SJSA1 (cell line): ENCODE data around the gene APOBEC3C. TPM values are rescaled to one million over a fixed set of nuclear protein-coding genes. Genes with fewer than 3 reads are reported as not detected.
"Not testable (repeated sequence)": the region's sequence is repeated elsewhere in the genome, so short reads cannot be mapped to it uniquely, and the experiment has no call there.

Experiments used
- DNase-seq, 2 experiments: peaks; one replicate each; pipeline ENCODE4 v3.0.0-alpha.2; 2015 to 2020; ENCODE audit warnings: low spot score in 2 of 2, low read depth in 1 of 2
- H3K27ac ChIP-seq: fragments of 250-450 bp; sonication (Bioruptor Pico); 2 replicates; pipeline ENCODE4 v1.5.1; 2020; ENCODE audit warnings: mild to moderate bottlenecking, moderate library complexity
- H3K27me3 ChIP-seq: fragments of 250-450 bp; sonication (Bioruptor Pico); replicated peaks from 2 replicates; pipeline ENCODE4 v1.5.1; 2020; ENCODE audit warnings: mild to moderate bottlenecking, moderate library complexity
- H3K36me3 ChIP-seq: fragments of 250-450 bp; sonication (Bioruptor Pico); 2 replicates; pipeline ENCODE4 v1.5.1; 2020; ENCODE audit warnings: mild to moderate bottlenecking
- H3K4me1 ChIP-seq: fragments of 250-450 bp; sonication (Bioruptor Pico); replicated peaks from 2 replicates; pipeline ENCODE4 v1.6.1; 2021; ENCODE audit warnings: mild to moderate bottlenecking
- H3K4me3 ChIP-seq: fragments of 250-450 bp; sonication (Bioruptor Pico); 2 replicates; pipeline ENCODE4 v1.5.1; 2020; ENCODE audit warnings: mild to moderate bottlenecking
- H3K9me3 ChIP-seq: fragments of 250-450 bp; sonication (Bioruptor Pico); replicated peaks from 2 replicates; pipeline ENCODE4 v1.5.1; 2020; ENCODE audit warnings: mild to moderate bottlenecking
- total RNA-seq: library from RNA; depleted of rRNA; stranded (reverse); fragments of >200 nt; shearing (Covaris generic); gene quantifications from 2 replicates; pipeline ENCODE4 v1.2.3, GENCODE V29; 2014

Gene APOBEC3C
- total RNA-seq, 1 experiment from 2014 or later = 3.4 TPM

- H3K4me1 ChIP-seq, H3K36me3 ChIP-seq, DNase-seq, H3K27ac ChIP-seq, H3K27me3 ChIP-seq, H3K9me3 ChIP-seq, H3K4me3 ChIP-seq: not testable (repeated sequence)
Observed at GRCh38 chr22:39020021-39020651, 6.1 kb downstream of the APOBEC3C start.

GRCh38 chr22:39021552-39022250, 7.6 kb downstream of the APOBEC3C start:
- peak in 1 of 2 experiments; percentile 8 for DNase-seq
- Histone ChIP-seq H3K27me3 (no peaks in the 10 kb centered on the region), H3K27ac (peak overlapping the region; percentile 60), H3K9me3 (no peaks in the 10 kb centered on the region), H3K4me3 (peak overlapping the region; percentile 38), H3K36me3 (no peaks in the 10 kb centered on the region), H3K4me1 (0 out of 2 replicates have a peak, but pooled peaks cover 4% of the 10 kb centered on the region)

GRCh38 chr22:39024519-39025308, 10.7 kb downstream of the APOBEC3C start:
- Histone ChIP-seq H3K9me3 (no peaks in the 10 kb centered on the region), H3K27ac (no peak overlapping the region), H3K4me3 (no peak overlapping the region), H3K27me3 (no peaks in the 10 kb centered on the region), H3K36me3 (no peaks in the 10 kb centered on the region), H3K4me1 (0 out of 2 replicates have a peak, but pooled peaks cover 4% of the 10 kb centered on the region)
- DNase-seq = no peak

- DNase-seq = no peak
- Histone ChIP-seq H3K27ac (no peak overlapping the region), H3K27me3 (no peaks in the 10 kb centered on the region), H3K36me3 (no peaks in the 10 kb centered on the region), H3K4me1 (0 out of 2 replicates have a peak, but pooled peaks cover 3% of the 10 kb centered on the region), H3K9me3 (no peaks in the 10 kb centered on the region), H3K4me3 (no peak overlapping the region)
Observed at GRCh38 chr22:39026509-39027150, 12.6 kb downstream of the APOBEC3C start.

- no peak overlapping the region for H3K27ac ChIP-seq
- no peaks in the 10 kb centered on the region for H3K9me3 ChIP-seq
- no peak for DNase-seq
- H3K4me1 ChIP-seq = no peaks in the 10 kb centered on the region
- H3K4me3 ChIP-seq = no peak overlapping the region
- no peaks in the 10 kb centered on the region for H3K36me3 ChIP-seq
- H3K27me3 ChIP-seq = no peaks in the 10 kb centered on the region
Observed at GRCh38 chr22:39027717-39028116, 13.7 kb downstream of the APOBEC3C start.

- H3K27ac ChIP-seq = no peak overlapping the region
- H3K4me1 ChIP-seq = no peaks in the 10 kb centered on the region
- H3K4me3 ChIP-seq = no peak overlapping the region
- no peaks in the 10 kb centered on the region for H3K36me3 ChIP-seq
- no peak for DNase-seq
- H3K9me3 ChIP-seq = no peaks in the 10 kb centered on the region
- H3K27me3 ChIP-seq = no peaks in the 10 kb centered on the region
Observed at GRCh38 chr22:39028281-39028680, 14.2 kb downstream of the APOBEC3C start.

GRCh38 chr22:39029227-39029626, 15.2 kb downstream of the APOBEC3C start:
- DNase-seq = no peak
- no peaks in the 10 kb centered on the region for H3K4me1 ChIP-seq

GRCh38 chr22:39030705-39031104, 16.6 kb downstream of the APOBEC3C start:
- Histone ChIP-seq H3K27me3 (no peaks in the 10 kb centered on the region), H3K27ac (no peak overlapping the region), H3K4me1 (no peaks in the 10 kb centered on the region), H3K36me3 (no peaks in the 10 kb centered on the region), H3K9me3 (no peaks in the 10 kb centered on the region), H3K4me3 (no peak overlapping the region)
- no peak for DNase-seq

More at GRCh38 chr22:39029227-39029626, 15.2 kb downstream of the APOBEC3C start:
- no peaks in the 10 kb centered on the region for H3K27me3 ChIP-seq
- no peak overlapping the region for H3K4me3 ChIP-seq
- H3K36me3 ChIP-seq = no peaks in the 10 kb centered on the region
- H3K9me3 ChIP-seq = no peaks in the 10 kb centered on the region
- H3K27ac ChIP-seq = no peak overlapping the region

- H3K36me3 ChIP-seq, H3K27me3 ChIP-seq, H3K9me3 ChIP-seq, H3K4me3 ChIP-seq, DNase-seq, H3K27ac ChIP-seq, H3K4me1 ChIP-seq: not testable (repeated sequence)
Observed at GRCh38 chr22:39031434-39032295, 17.6 kb downstream of the APOBEC3C start.

GRCh38 chr22:39037071-39037470, 23.0 kb downstream of the APOBEC3C start:
- not testable (repeated sequence) for H3K27ac ChIP-seq, H3K9me3 ChIP-seq, DNase-seq, H3K4me3 ChIP-seq, H3K36me3 ChIP-seq, H3K27me3 ChIP-seq
- H3K4me1 ChIP-seq = peaks cover 11% of the 10 kb centered on the region

- Histone ChIP-seq H3K4me3 (no peak overlapping the region), H3K27me3 (no peaks in the 10 kb centered on the region), H3K27ac (no peak overlapping the region), H3K4me1 (peaks cover 11% of the 10 kb centered on the region), H3K9me3 (no peaks in the 10 kb centered on the region), H3K36me3 (no peaks in the 10 kb centered on the region; the same call in 1 of the 2 replicates)
- DNase-seq = no peak
Observed at GRCh38 chr22:39039306-39040126, 25.5 kb downstream of the APOBEC3C start.

GRCh38 chr22:39040155-39040537, 26.1 kb downstream of the APOBEC3C start:
- H3K27me3 ChIP-seq, H3K36me3 ChIP-seq, H3K27ac ChIP-seq, H3K9me3 ChIP-seq, DNase-seq: not testable (repeated sequence)
- Histone ChIP-seq H3K4me1 (peaks cover 11% of the 10 kb centered on the region), H3K4me3 (0 out of 2 replicates have a peak overlapping the region, but pooled peaks have one; percentile 8)
